Thyroid gland (tissue), 4 donors: ENCODE data around the gene CHDH. TPM values are rescaled to one million over a fixed set of nuclear protein-coding genes. Genes with fewer than 3 reads are reported as not detected.

Source experiments
- DNase-seq, 2 donors: peaks; one replicate each; pipeline ENCODE4 v3.0.0-alpha.2; 2019
- H3K27ac ChIP-seq, 3 donors: fragments of 200-600 bp; sonication (generic); 1 replicate in 2 of 3; 2 replicates in 1 of 3; pipeline ENCODE4 v1.5.1; 2016 to 2019; ENCODE audit warnings: mild to moderate bottlenecking in 1 of 3, moderate library complexity in 1 of 3
- H3K27me3 ChIP-seq: fragments of 200-600 bp; sonication (generic); one replicate; pipeline ENCODE4 v1.5.1; 2019
- H3K36me3 ChIP-seq, 2 donors: fragments of 200-600 bp; sonication (generic); one replicate each; pipeline ENCODE4 v1.5.1; 2016 to 2019
- H3K4me1 ChIP-seq, 2 donors: fragments of 200-600 bp; sonication (generic); one replicate each; pipeline ENCODE4 v1.5.1; 2017 to 2019
- H3K4me3 ChIP-seq, 3 donors: fragments of 200-600 bp; sonication (generic); replicated peaks in 1 of 3; 1 replicate in 2 of 3; 2 replicates in 1 of 3; pipeline ENCODE4 v1.5.1; 2016; ENCODE audit warnings: mild to moderate bottlenecking in 1 of 3
- H3K9me3 ChIP-seq: fragments of 200-600 bp; sonication (generic); one replicate; pipeline ENCODE4 v1.5.1; 2017
- POLR2A ChIP-seq, 2 donors: fragments of 450-650 bp; IDR thresholded peaks; one replicate each; pipeline ENCODE4 v1.6.1; 2017; ENCODE audit warnings: antibody characterized with exemption in 2 of 2, mild to moderate bottlenecking in 2 of 2, moderate library complexity in 1 of 2
- WGBS, 2 donors: methylation state at CpG; one replicate each; pipeline ENCODE4 v1.1.5; 2017; 5-methylcytosine and 5-hydroxymethylcytosine counted together
- intact Hi-C: fragments of 100-400 bp; cut with DNase I; formaldehyde crosslinking; loops from one replicate; pipeline ENCODE4 v1.15.1; 2023
- total RNA-seq, 4 donors: library from RNA; depleted of rRNA; stranded (reverse); fragments of >200 nt; gene quantifications; one replicate each; pipeline ENCODE4 v1.2.3, GENCODE V29; 2016
- TF ChIP-seq, protein P1 (sequence below), 6 experiments: fragments of 200-600 bp in 3 of 6; fragments of 450-650 bp in 3 of 6; sonication (generic) in 3 of 6; IDR thresholded peaks; one replicate each; pipeline ENCODE4 v1.5.1; 2016 to 2019; ENCODE audit warnings: antibody characterized with exemption in 6 of 6, mild to moderate bottlenecking in 2 of 6, inconsistent platforms in 1 of 6, moderate library complexity in 1 of 6

CHDH gene
- total RNA-seq, 4 donors from 2014 or later = 4.7 to 26.9 (median 11.1) TPM

DNA sequence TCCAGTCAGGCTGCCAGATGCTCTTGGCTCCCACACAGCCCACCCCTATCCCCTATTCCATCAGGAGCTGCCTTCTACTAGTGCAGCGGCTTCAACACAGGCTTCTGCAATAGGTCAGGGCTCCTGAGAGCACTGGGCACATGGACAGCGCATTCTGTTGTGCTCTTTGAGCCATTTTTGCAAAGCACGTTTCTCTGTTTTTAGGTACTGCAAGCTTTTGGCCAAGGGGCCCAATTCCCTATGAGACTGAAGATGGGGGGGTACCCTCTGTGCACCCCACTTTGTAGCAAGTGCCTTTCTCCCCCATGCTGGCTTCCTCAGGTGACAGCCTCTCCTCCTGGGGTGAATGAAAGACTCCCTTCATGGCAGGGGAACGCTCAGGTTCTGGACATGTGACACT is 31.2 kb downstream of the CHDH start:
- Histone ChIP-seq H3K27ac (no peak overlapping the region), H3K4me1 (peaks cover 7 to 8% of the 10 kb centered on the region in 2 donors), H3K36me3 (no peaks in the 10 kb centered on the region), H3K4me3 (no peak overlapping the region), H3K9me3 (no peaks in the 10 kb centered on the region), H3K27me3 (no peaks in the 10 kb centered on the region)
- 97 to 99% methylated on average over 4 of the region's 4 CpGs for WGBS, 2 donors
- TF ChIP-seq, protein P1, sequence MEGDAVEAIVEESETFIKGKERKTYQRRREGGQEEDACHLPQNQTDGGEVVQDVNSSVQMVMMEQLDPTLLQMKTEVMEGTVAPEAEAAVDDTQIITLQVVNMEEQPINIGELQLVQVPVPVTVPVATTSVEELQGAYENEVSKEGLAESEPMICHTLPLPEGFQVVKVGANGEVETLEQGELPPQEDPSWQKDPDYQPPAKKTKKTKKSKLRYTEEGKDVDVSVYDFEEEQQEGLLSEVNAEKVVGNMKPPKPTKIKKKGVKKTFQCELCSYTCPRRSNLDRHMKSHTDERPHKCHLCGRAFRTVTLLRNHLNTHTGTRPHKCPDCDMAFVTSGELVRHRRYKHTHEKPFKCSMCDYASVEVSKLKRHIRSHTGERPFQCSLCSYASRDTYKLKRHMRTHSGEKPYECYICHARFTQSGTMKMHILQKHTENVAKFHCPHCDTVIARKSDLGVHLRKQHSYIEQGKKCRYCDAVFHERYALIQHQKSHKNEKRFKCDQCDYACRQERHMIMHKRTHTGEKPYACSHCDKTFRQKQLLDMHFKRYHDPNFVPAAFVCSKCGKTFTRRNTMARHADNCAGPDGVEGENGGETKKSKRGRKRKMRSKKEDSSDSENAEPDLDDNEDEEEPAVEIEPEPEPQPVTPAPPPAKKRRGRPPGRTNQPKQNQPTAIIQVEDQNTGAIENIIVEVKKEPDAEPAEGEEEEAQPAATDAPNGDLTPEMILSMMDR (IDR thresholded peaks at IDR 0.05) = no peak
- DNase-seq = no peak
- intact Hi-C loops = no loop called here

- no peak for DNase-seq
- peaks cover 7 to 8% of the 10 kb centered on the region in 2 donors for H3K4me1 ChIP-seq
- intact Hi-C loops = no loop called here
- 70% methylated on average over 10 of the region's 10 CpGs for WGBS, 2 donors
- TF ChIP-seq, protein P1 (IDR thresholded peaks at IDR 0.05) = no peak
- no peaks in the 10 kb centered on the region for H3K9me3 ChIP-seq
- no peaks in the 10 kb centered on the region for H3K36me3 ChIP-seq
- no peak overlapping the region for H3K27ac ChIP-seq
- H3K27me3 ChIP-seq = no peaks in the 10 kb centered on the region
- H3K4me3 ChIP-seq = no peak overlapping the region
These were observed 32.3 kb downstream of the CHDH start for GRCh38 chr3:53813876-53814275.

- no peaks in the 10 kb centered on the region for H3K9me3 ChIP-seq
- H3K36me3 ChIP-seq = no peaks in the 10 kb centered on the region
- H3K4me3 ChIP-seq = no peak overlapping the region
- no peak for DNase-seq
- intact Hi-C loops = no loop called here
- H3K4me1 ChIP-seq = peaks cover 7 to 8% of the 10 kb centered on the region in 2 donors
- 87 to 95% methylated on average over 5 of the region's 5 CpGs for WGBS, 2 donors
- H3K27ac ChIP-seq = no peak overlapping the region
- no peak for TF ChIP-seq POLR2A (IDR thresholded peaks at IDR 0.05)
- TF ChIP-seq, protein P1 (IDR thresholded peaks at IDR 0.05) = no peak
- H3K27me3 ChIP-seq = no peaks in the 10 kb centered on the region
These were observed 33.0 kb downstream of the CHDH start for GRCh38 chr3:53813229-53813628.

DNA sequence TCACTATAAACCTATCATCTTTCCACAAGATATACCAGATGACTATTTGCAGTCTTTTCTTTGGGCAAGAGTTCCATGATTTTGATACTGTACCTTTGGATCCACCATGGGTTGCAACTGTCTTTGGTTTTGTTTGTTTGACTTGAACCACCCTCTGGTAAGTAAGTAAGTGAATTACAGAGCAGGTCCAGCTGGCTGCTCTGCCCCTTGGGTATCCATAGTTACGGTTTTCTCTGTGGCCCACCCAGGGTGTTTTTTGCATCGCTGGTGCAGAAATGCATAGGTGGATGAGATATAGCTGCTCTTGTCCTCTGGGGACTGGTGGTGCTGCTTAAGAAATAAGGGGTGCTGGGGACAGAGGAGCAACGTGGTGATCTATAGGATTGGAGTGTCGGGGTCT is 33.8 kb downstream of the CHDH start:
- intact Hi-C loops = no loop called here
- H3K36me3 ChIP-seq = no peaks in the 10 kb centered on the region
- no peaks in the 10 kb centered on the region for H3K27me3 ChIP-seq
- no peaks in the 10 kb centered on the region for H3K9me3 ChIP-seq
- H3K4me3 ChIP-seq = no peak overlapping the region
- H3K27ac ChIP-seq = no peak overlapping the region
- WGBS, 2 donors = 77 to 88% methylated on average over 4 of the region's 4 CpGs
- peaks cover 7 to 8% of the 10 kb centered on the region in 2 donors for H3K4me1 ChIP-seq
- TF ChIP-seq, protein P1 (IDR thresholded peaks at IDR 0.05) = no peak
- no peak for TF ChIP-seq POLR2A (IDR thresholded peaks at IDR 0.05)
- DNase-seq = no peak

DNA sequence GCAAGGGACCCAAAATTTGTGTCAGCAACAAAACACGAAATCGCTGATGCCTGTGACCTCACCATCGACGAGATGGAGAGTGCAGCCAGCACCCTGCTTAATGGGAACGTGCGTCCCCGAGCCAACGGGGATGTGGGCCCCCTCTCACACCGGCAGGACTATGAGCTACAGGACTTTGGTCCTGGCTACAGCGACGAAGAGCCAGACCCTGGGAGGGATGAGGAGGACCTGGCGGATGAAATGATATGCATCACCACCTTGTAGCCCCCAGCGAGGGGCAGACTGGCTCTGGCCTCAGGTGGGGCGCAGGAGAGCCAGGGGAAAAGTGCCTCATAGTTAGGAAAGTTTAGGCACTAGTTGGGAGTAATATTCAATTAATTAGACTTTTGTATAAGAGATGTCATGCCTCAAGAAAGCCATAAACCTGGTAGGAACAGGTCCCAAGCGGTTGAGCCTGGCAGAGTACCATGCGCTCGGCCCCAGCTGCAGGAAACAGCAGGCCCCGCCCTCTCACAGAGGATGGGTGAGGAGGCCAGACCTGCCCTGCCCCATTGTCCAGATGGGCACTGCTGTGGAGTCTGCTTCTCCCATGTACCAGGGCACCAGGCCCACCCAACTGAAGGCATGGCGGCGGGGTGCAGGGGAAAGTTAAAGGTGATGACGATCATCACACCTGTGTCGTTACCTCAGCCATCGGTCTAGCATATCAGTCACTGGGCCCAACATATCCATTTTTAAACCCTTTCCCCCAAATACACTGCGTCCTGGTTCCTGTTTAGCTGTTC is 34.9 kb downstream of the CHDH start:
- Histone ChIP-seq H3K4me1 (peaks cover 7 to 8% of the 10 kb centered on the region in 2 donors), H3K9me3 (no peaks in the 10 kb centered on the region), H3K27ac (no peak overlapping the region), H3K36me3 (no peaks in the 10 kb centered on the region), H3K4me3 (no peak overlapping the region), H3K27me3 (no peaks in the 10 kb centered on the region)
- intact Hi-C loops = no loop called here
- DNase-seq = no peak
- WGBS, 2 donors = 91 to 94% methylated on average over 24 of the region's 24 CpGs
- TF ChIP-seq, protein P1 (IDR thresholded peaks at IDR 0.05) = no peak
- TF ChIP-seq POLR2A (IDR thresholded peaks at IDR 0.05) = no peak
